HG02852 (cell line): ENCODE measurements around the gene GTF2I.
A peak's percentile ranks its signal among the peaks of the same experiment; 100 is the strongest.
"Not testable (repeated sequence)": the region's sequence is repeated elsewhere in the genome, so short reads cannot be mapped to it uniquely, and the experiment has no call there.

Experiments used
- ATAC-seq: cut with Tn5 transposase; IDR thresholded peaks from one replicate; pipeline ENCODE4 v1.9.1; 2021; ENCODE audit warnings: mild to moderate bottlenecking, moderate library complexity; ENCODE audit not compliant: unreplicated experiment

Gene GTF2I

DNA sequence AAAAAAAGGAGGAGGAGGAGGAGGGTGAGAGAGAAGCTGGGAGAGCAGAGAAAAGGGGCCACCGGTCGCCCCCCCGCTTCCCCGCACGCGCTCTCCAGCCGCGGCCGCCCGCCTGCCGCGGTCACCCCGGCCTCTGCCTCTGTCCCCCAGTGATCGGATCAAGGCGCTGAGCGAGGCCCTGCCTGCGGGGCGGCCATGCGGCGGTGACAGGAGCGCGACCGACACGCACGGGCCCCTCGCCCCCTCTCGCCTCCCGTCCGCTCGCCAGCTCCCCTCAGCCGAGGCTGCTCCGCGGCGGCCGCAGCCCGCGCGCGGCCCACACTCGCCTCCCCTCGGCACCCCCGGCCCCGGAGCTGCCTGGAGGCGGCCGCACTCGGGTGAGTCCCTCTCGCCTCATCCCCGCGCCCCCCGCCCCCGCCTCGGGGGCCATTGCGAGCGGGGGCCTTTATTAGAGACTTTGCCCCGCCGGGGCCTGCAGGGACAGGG, at the start of gene GTF2I:
Gene GTF2I (plus strand): TSS at position 27 of the 486 bp plus-strand sequence. CDS start 31,411 bp downstream, outside the sequence.
- peak; percentile 16 for ATAC-seq

- no peak for ATAC-seq
These were observed 45.3 kb upstream of the GTF2I start for GRCh38 chr7:74612015-74612829.

DNA sequence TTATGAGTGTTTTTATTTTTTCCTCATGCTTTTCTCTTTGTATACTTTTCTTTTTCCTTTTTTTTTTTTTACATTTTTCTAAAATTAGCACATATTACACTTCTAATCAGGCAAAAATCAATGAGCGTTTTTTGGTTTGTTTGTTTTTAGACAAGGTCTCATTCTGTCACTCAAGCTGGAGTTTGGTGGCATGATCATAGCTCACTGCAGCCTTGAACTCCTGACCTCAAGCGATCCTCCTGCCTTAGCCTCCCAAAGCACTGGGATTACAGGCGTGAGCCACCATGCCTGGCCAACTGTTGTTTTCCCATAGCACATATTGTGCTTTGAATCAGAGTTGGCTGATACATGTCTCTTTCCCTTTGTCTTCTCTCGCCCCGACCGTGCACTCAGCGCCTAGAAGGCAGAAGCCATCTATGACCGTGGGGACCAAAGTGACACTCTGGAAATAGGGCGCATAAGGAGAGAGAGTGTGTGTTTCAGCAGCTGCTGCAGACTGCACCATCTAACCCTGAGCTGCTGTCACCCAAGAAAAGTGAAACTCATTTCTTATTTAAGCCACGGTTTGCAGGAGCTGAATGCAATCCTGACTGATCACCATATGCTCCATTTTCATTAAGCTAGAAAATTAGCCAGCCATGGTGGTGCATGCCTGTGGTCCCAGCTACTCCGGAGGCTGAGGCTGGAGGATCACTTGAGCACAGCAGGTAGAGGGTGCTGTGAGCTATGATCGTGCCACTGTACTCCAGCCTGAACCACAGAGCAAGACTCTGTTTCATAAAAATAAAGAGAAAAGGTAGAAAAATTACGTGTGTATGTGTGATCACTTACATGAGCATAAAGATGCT, 41.4 kb upstream of the GTF2I start:
- no peak for ATAC-seq

- no peak for ATAC-seq
These were observed 40.3 kb upstream of the GTF2I start for GRCh38 chr7:74617180-74617744.

DNA sequence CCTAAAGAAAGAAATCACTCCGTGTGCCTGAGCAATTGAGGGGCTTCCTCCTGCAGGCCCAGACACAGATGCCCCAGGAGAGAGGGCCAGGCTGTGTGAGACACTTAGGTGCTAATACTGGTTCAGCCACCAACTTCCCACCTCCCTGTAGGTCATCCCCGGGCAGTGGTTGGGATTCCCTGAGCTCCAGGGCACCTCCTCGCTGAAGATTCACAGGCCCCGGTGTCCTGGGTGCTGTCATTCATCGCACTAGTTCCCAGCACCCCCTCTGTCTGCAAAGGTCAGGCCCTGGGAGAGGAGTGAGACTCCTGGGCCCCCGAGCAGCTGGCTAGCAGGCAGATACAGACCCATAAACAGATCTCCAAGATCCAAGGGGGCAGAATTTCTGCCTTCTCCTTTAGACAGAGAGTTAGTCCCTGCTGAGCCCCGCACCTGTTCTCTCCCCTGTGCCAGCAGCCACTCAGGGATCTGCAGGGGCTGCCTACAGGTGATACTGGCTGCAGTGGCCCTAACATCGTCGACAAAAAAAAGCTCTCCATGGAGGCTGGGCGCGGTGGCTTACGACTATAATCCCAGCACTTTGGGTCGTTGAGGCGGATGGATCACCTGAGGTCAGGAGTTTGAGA, 38.2 kb upstream of the GTF2I start:
- no peak for ATAC-seq

DNA sequence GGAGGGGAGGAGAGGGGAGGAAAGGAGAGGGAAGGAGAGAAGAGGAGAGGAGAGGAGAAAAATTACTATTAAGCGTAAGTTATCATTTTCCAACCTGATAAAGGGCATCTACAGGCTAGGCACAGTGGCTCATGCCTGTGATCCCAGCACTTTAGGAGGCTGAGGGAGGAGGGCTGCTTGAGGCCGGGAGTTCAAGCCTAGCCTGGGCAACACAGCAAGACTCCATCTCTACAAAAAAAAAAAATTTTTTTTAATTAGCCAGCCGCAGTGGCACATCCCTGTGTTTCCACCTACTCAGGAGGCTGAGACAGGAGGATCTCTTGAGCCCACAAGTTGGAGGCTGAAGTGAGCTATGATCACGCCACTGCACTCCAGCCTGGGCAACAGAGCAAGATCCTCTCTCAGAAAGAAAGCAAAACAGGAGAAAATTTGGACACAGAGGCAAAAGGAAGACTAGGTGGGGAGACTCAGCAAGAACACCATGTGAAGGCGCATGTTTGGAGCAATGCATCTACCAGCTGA, 35.2 kb upstream of the GTF2I start:
- no peak for ATAC-seq

DNA sequence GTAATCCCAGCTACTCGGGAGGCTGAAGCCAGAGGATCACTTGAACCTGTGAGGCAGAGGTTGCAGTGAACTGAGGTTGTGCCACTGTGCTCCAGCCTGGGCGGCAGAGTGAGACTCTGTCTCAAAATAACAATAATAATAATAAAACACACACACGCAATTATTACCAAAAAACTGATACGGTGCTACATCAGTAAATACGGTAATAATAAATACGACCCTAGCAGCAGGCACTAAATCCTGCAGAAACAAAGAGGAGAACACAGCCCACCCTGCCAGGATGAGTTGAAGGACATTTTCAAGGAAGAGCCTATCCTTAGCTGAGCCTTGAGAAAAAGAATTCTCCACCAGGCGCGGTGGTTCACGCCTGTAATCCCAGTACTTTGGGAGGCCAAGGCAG, 34.4 kb upstream of the GTF2I start:
- no peak for ATAC-seq

GRCh38 chr7:74625446-74625845, 32.1 kb upstream of the GTF2I start:
- no peak for ATAC-seq

- ATAC-seq, result no peak
These were observed 29.7 kb upstream of the GTF2I start for GRCh38 chr7:74627661-74628411.

GRCh38 chr7:74632505-74632904, 25.0 kb upstream of the GTF2I start:
- ATAC-seq, result no peak

- ATAC-seq, result no peak
These were observed 24.0 kb upstream of the GTF2I start for GRCh38 chr7:74633451-74633921.

DNA sequence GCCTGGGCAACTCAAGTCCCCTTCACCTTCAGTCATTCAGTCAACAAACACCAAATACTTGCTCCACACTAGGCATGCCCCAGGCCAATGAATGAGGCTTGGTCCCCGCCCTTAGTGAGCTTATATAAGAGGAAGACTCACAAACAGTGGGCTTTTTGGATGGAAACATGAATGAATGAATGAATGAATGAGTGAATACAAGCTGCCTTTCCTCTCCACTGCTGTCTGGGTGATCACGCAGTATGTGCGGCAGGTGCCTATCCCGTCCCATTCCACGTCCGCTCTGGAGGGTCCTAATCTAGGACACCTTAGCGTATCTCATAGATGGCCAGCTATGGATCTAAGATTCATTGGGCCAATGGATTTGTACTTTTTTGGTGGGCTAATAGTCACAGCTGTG, 19.8 kb upstream of the GTF2I start:
- ATAC-seq, result no peak

DNA sequence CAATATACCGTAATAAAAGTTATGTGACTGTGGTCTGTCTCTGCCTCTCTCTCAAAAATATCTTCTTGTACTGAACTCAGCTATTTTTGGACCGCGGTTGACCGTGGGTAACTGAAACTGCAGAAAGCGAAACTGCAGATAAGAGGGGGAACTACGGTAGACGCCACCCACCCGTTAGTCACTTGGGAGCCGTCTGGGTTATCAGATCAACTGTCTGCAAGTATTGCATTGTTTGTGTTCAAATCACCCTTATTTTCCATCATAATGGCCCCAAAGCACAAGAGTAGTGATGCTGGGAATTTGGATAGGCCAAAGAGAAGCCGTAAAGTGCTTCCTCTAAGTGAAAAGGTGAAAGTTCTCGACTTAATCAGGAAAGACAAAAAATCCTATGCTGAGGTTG, 7.5 kb upstream of the GTF2I start:
- peak; percentile 77 for ATAC-seq

DNA sequence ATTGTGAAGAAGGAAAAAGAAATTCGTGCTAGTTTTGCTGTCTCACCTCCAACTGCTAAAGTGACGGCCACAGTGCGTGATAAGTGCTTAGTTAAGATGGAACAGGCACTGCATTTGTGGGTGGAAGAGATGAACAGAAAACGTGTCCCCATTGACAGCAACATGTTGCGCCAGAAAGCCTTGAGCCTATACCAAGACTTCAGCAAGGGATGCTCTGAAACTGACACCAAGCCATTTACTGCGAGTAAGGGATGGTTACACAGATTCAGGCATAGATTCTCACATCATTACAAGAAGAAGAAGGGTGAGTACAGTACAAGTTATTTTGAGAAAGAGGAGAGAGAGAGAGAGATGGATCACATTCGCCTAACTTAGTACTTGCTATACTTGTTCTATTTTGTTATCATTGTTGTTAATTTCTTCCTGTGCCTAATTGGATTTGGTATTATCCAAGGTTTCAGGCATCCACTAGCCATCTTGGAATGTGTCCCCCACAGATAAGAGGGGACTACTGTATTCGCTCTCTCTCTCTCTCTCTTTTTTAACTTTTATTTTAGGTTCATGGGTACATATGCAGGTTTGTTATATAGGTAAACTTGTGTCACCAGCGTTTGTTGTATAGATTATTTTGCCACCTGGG, 6.9 kb upstream of the GTF2I start:
- peak; percentile 65 for ATAC-seq

GRCh38 chr7:74651133-74651504, 6.4 kb upstream of the GTF2I start:
- ATAC-seq, result not testable (repeated sequence)

DNA sequence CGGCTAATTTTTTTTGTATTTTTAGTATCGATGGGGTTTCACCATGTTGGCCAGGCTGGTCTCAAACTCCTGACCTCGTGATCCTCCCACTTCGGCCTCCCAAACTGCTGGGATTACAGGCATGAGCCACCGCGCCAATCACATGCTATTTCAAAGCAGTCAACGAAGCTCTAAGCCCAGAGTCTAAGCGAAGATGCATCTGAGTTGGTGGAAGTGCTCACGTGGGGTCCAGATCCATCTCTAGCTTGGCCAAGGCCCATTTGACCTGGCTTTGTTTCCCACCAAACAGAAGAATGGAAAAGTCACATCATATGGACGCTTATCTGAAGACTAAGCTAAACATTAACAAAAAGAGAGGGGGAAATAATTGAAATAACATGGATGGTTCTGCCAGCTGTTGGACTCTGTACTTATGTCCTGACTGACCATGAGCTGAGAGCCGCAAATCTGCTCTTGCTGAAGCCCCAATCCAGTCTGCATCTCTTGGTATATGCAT, 3.8 kb upstream of the GTF2I start:
- no peak for ATAC-seq

DNA sequence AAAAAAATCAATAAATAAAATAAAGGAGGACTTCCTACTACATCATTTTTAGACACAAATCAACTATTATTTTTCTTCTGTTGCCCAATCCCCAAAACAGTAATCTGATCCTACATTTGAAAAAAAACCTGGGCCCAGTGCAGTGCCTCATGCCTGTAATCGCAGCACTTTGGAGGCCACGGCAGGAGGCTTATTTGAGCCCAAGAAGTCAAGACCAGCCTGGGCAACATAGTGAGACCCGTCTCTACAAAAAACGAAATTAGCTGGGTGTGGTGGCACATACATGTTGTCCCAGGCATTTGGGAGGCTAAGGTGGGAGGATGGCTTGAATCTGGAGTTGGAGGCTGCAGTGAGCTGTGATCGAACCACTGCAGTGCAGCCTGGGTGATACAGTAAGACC, 2.7 kb upstream of the GTF2I start:
- ATAC-seq, result no peak

DNA sequence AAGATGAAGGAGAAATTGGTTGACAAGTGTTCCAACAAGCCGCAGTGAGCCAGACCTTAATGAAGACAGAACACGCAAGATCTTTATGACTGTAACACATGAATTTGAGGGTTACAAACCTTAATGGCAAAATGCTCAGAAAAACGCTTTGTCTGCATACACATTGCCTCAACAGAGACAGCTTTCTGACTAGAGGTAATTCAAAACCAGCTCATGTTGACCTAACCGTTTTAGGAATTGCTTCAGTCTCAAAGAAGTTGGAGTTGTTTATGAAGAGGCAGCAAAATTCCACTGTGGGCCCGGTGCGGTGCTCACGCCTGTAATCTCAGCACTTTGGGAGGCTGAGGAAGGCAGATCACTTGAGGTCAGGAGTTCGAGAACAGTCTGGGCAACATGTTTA, 2.2 kb upstream of the GTF2I start:
- ATAC-seq, result no peak

GRCh38 chr7:74655768-74656440, 1.6 kb upstream of the GTF2I start:
- ATAC-seq, result no peak
